GM18511 (cell line): ENCODE results near the gene SUPT5H.
"Not testable (repeated sequence)": the region's sequence is repeated elsewhere in the genome, so short reads cannot be mapped to it uniquely, and the experiment has no call there.

Experiments used
- ATAC-seq: cut with Tn5 transposase; IDR thresholded peaks from one replicate; pipeline ENCODE4 v1.9.1; 2021; ENCODE audit warnings: mild to moderate bottlenecking, moderate library complexity; ENCODE audit not compliant: unreplicated experiment

The SUPT5H gene

DNA sequence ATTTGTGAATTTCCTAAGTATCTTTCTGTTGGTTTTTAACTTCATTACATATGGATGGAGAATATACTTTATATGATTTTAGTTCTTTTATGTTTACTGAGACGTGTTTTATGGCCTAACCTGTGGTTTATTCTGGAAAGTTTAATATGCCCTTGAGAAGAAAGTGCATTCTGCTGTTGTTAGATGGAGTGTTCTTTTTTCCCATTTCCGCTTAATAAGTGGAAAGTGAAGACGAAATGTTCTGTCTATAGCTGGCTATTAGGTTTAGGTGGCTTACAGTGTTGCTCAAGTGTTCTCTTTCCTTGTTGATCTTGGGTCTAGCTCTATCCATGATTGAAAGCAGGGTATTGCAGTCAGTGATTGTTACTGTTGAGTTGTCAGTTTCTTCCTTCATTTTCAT is 18.0 kb downstream of the SUPT5H start:
- ATAC-seq = no peak

GRCh38 chr19:39465956-39466747 is 20.8 kb downstream of the SUPT5H start:
- no peak for ATAC-seq

DNA sequence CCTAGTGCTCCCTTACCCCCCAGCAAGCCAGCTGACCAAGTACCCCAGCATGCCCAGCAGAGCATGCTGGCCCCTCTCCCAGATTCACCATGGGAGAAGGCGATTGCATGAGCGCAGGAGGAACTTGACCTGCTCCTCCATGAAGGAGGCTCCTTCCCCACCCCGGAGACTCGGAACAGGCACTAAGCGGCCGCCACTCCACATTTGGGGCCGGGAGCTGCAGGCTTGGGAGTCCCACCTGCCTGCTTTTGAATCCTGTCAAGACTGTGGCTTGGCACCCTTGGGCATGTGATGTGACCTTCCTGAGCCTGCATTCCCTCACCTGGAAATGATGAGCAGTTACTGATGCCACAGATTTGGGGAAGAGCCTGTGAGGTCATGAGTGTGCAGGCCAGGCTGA is 22.6 kb downstream of the SUPT5H start:
- ATAC-seq = no peak

DNA sequence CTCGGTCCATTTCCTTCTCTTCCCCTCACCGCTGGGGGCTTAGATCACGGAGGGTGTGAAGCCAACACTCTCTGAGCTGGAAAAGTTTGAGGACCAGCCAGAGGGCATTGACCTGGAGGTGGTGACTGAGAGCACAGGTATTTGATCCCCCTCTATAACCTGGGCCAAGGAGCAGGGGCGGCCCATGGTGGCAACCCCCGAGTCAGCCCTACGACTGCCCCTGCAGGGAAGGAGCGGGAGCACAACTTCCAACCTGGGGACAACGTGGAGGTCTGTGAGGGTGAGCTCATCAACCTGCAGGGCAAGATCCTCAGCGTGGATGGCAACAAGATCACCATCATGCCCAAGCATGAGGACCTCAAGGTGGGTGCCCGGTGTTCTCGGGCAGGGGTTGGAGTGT is 23.7 kb downstream of the SUPT5H start:
- ATAC-seq = no peak

DNA sequence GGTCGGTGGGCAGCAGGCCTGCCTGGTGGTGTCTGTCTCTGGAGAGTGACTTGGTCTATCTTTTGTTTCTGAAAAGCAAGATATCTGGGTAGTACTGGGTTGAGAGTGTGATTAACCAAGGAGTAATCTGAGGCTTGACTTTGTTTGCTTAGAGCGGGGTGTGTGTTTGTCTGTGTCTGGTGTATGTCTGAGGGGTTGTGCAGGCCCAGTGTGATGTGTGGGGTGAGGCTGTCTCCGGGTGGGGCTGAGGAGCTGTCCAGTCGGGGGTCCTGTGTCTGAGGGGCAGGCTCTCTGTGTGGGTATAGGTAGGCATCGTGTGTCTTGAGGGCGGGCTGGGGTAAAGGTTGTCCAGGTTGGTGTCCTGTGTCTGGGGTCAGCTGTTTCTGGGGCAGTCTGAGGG is 24.2 kb downstream of the SUPT5H start:
- ATAC-seq = no peak

DNA sequence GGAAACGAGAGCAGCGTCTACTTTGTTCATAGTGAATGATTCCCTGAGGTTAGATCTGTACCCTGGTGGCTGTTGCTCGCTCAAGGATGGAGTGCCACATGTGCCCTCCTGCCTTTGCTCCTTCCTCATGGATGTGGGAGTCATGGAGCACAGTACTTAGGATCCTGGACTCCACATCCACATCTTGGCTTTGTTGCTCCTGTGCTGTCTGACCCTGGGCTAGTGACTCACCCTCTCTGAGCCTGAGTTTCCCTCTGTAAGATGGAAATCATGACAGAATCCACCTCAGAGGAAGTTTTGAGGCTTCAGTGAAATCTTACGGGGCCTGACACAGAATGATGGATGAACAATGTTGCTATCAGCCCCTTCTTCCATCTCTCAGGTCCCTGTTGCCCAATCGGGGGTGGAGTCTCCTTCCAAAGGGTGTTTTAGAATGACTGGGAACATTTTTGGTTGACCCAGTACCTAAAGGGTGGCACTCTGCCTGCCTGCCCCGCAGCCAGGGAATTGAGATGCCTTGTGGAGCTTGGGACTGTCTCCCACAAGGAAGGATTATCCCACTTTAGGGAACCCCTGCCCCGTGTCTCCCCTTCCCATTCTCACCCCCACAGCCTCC is 25.4 kb downstream of the SUPT5H start:
- ATAC-seq = no peak

- ATAC-seq = no peak
Observed at GRCh38 chr19:39471756-39472536, 26.6 kb downstream of the SUPT5H start.

GRCh38 chr19:39472746-39473442 is 27.5 kb downstream of the SUPT5H start:
- ATAC-seq = no peak

- ATAC-seq = no peak
Observed at GRCh38 chr19:39473443-39473960, 28.1 kb downstream of the SUPT5H start.

DNA sequence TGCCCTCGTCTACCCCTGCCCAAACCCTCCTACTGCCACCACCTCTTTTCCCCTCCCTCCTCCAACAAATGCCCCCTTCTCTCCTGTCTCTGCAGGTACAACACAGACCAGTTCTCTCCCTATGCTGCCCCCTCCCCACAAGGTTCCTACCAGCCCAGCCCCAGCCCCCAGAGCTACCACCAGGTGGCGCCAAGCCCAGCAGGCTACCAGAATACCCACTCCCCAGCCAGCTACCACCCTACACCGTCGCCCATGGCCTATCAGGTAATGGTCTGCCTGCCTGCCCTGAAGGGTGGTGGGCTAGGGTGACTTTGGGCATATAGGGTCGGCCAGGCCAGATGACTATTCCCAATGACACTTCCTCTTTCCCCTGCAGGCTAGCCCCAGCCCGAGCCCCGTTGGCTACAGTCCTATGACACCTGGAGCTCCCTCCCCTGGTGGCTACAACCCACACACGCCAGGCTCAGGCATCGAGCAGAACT is 28.8 kb downstream of the SUPT5H start:
- ATAC-seq = no peak

- ATAC-seq = no peak
Observed at GRCh38 chr19:39475748-39476147, 30.4 kb downstream of the SUPT5H start.

DNA sequence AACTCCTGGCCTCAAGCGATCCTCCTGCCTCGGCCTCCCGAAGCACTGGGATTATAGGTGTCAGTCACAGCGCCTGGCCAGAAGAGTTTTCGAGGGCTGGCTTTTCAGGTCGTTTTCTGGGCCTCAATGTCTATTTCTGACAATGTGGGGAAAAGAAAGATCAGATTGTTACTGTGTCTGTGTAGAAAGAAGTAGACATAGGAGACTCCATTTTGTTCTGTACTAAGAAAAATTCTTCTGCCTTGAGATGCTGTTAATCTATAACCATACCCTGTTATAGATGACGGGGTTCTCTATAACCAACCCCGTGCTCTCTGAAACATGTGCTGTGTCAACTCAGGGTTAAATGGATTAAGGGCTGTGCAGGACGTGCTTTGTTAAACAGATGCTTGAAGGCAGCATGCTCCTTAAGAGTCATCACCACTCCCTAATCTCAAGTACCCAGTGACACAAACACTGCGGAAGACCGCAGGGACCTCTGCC is 34.0 kb downstream of the SUPT5H start:
- not testable (repeated sequence) for ATAC-seq

DNA sequence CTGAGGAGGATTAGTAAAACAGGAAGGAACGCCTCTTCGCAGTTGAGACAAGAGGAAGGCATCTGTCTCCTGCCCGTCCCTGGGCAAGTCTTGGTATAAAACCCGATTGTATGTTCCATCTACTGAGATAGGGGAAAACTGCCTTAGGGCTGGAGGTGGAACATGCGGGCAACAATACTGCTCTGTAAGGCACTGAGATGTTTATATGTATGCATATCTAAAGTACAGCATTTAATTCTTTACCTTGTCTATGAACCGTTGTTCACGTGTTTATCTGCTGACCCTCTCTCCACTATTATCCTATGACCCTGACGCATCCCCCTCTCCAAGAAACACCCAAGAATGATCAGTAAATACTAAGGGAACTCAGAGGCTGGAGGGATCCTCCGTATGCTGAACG is 34.5 kb downstream of the SUPT5H start:
- ATAC-seq = no peak

DNA sequence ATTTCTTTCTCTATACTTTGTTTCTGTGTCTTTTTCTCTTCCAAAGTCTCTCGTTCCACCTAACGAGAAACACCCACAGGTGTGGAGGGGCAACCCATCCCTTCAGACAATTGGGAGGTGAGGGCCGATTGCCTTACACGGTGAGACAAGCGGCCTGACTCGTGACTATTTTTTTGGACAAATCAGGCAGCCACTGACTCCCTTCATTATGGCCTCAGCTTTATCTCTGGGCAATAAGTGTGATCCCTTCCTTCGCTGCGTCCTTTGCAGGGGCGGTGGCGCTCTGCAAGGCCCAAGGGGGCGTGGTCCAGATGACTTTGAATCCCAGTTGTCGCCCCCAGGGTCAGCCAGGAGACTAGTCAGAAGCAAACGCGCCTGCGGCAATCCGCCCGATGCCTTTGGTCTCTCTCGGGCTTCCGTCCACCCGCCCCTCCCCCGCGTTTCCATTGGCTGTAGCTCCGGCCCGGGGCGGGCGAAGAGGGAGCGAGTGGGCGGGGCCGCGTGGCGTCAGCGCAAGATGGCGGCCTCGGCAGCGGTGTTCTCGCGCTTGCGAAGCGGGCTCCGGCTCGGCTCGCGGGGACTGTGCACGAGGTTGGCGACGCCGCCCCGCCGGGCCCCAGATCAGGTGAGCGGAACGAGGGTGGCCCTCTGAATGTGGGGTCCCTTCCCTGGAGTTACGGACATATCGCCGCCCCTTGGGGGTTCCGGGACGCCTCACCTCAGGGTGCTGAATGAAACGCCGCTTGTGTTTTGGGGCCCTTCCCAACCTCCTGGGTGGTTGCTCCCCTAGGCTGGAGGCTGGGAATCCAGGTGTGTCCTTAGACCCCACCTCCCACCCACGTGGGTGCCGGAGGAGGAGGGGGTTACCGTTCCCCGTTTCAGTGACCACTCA is 35.2 kb downstream of the SUPT5H start, which contains the start of gene TIMM50:
Gene TIMM50, plus strand, starts transcription at position 502 of the 892 bp plus-strand sequence. Its CDS starts 16 bp downstream, at position 518.
- peak; percentile 86 for ATAC-seq

DNA sequence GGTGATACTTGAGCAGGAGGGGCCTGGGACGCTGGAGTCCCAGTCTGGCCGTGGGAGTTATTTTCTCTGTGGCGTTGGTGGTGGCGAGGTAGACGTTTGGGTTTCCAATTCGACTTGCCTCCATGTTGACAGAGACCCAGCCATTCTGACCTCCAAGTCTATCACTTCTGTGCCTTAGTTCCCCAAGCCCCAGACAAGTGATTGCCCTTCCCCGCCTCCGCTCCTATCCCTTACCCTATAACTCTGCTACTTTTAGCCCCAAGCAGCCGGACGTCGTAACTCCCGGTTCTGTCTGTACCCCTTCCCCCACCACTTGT is 35.8 kb downstream of the SUPT5H start:
- ATAC-seq = no peak

DNA sequence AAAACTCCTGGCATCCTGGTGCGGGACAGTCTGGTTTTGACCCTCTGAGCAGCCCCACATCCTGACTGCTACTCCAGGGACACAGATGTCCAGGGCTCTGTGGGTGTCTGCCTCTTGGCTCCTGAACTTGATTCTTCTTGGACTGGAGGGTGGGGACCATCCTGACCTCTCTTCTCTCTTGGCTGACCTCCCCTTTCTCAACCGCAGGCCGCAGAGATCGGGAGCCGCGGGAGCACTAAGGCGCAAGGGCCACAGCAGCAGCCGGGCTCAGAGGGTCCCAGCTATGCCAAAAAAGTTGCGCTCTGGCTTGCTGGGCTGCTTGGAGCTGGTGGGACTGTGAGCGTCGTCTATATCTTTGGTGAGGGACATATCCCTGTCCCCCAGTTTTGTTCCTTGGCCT is 36.3 kb downstream of the SUPT5H start:
- ATAC-seq = no peak

DNA sequence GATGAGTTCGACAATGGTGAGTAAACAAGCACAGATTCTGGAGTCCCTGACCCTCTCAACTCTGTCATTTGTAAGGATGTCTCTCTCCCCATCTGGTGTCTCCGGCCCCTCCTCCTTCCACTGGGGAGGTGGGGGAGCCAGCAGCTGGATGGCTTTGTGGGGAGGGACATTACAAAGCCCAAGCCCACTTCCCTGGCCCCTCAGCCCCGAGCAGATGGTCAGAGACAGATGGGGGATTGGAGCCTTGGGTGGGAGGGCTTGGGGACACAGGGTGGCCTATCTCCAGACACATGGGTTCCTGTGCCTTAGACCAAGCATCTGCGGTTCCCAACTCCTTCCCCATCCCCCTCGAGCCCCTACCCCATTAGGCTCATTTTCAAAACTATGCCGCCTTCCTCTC is 37.8 kb downstream of the SUPT5H start:
- ATAC-seq = no peak

DNA sequence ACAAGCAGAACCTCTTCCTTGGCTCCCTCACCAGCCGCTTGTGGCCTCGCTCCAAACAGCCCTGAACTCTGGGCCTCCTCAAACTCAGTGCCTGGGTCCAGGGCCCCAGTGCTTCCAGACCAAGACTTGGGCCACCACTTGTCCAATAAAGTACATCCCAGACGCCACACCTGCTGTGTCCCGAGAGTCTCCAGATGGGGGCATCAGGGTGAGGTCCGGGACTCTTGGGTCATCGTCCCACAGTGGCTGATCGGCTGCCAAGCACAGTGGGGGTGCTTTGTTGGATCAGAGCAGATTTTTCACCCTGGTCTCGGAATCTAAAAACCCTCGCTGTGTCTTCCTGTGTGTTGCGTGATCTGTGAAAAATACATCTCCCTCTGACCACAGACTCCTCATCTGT is 44.4 kb downstream of the SUPT5H start:
- ATAC-seq = no peak

GRCh38 chr19:39492225-39492624 is 46.8 kb downstream of the SUPT5H start:
- ATAC-seq = no peak

- ATAC-seq = no peak
Observed at GRCh38 chr19:39492788-39493187, 47.4 kb downstream of the SUPT5H start.
